ENCODE results near the gene CADPS2.

- TF ChIP-seq CTCF (conservative IDR thresholded peaks at IDR 0.05; ENCODE audit: low read length) (no peak), EZH2phosphoT487 (IDR thresholded peaks at IDR 0.05; ENCODE audit: borderline replicate concordance, low read depth, low read length) (no peak)
Observed at GRCh38 chr7:122412883-122413282, 473.4 kb downstream of the CADPS2 start.
